NOMO-1 treated with dmso at 0.1 percent for 144 hours (cell line): ENCODE data around the gene CADPS2.
"Not testable (repeated sequence)": the region's sequence is repeated elsewhere in the genome, so short reads cannot be mapped to it uniquely, and the experiment has no call there.

ENCODE experiments used
- DNase-seq: peaks from one replicate; lab custom pipeline; 2025; ENCODE audit not compliant: unreplicated experiment; lab: John Stamatoyannopoulos, UW

The CADPS2 gene

DNA sequence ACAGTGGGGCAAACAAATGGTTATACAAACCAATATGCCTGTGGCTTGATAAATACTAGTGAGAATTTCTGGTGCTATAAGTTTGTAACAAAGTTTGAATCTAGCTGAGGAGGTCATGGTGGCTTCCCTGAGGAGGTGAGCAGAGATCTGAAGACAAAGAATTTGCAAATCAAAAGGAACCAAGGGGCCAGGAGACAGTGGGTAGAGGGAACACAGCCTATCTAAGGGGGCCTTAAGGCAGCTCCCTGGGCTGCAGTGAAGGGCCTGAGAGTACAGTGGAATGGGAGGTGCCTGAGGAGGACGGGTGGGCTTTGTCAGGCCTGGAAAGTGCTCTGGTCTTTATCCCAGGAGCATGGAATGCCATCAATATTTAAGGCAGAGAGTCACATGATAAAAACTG, 209.1 kb downstream of the CADPS2 start:
- DNase-seq: no peak

- no peak for DNase-seq
These were observed 209.8 kb downstream of the CADPS2 start for GRCh38 chr7:122676466-122676865.

DNA sequence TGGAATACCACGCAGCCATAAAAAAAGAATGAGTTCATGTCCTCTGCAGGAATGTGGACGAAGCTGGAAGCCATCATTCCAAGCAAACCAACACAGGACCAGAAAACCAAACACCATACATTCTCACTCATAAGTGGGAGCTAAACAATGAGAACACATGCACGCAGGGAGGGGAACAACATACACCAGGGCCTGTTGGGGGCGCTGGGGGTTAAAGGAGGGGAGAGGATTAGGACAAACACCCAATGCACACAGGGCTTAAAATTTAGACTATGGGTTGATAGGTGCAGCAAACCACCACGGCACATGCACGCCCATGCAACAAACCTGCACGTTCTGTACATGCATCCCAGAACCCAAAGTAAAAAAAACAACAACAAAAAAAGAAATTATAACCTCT, 210.6 kb downstream of the CADPS2 start:
- DNase-seq: no peak

DNA sequence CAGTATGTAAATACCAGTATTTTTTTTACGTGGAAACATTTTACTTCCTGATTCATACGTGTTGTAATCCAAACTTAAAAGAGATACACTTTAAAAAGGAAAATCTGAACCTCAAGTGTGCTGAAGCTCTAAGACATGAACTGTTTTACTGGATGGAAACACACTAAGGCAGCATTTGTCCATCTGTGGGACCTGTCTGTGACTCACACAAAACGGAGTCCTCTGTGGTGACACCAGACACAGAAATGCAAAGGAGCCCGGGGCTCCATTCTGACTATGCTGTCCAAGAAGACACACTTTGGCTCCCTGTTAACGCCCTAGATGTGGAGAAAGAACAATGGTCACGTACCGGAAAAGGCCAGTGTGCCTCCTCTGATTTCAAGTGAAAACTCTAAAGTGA, 211.2 kb downstream of the CADPS2 start:
- DNase-seq: no peak

DNA sequence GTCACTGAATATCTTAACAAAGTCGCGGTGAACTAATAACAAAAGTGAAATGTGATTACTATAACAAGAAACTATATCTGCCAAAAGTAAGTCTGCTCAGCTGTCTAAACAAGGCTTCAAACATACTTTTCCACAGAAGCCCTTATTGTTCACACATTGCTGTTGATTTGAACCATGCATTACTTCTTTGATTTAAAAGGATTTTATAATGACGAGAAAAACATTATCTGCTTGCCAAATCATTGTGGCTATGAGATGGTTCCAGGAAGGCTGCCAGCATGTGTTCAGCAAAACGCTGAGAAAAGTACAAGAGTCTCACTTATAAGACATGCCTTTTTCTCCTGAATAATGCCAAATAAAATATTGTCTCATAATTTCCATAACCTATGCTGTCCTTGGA, 211.8 kb downstream of the CADPS2 start:
- no peak for DNase-seq

- no peak for DNase-seq
These were observed 212.3 kb downstream of the CADPS2 start for GRCh38 chr7:122673951-122674350.

DNA sequence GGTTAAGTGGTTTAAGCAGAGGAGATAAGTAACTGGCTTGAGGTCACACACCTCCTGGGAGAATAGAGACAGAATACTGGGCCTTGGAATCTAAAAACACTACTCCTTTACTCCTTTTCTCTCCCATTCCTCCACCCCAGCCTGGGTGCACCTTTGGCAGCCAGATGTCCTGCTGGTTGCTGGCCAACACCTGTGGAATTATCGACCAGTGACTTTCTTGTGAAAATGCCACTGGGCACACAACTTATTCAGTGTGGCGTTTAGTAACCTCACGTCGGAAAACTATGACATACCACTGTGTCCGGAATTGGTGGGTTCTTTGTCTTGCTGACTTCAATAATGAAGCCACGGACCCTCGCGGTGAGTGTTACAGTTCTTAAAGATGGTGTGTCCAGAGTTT, 213.7 kb downstream of the CADPS2 start:
- DNase-seq: no peak

GRCh38 chr7:122663733-122664132, 222.5 kb downstream of the CADPS2 start:
- DNase-seq: no peak

- no peak for DNase-seq
These were observed 227.4 kb downstream of the CADPS2 start for GRCh38 chr7:122658856-122659255.

DNA sequence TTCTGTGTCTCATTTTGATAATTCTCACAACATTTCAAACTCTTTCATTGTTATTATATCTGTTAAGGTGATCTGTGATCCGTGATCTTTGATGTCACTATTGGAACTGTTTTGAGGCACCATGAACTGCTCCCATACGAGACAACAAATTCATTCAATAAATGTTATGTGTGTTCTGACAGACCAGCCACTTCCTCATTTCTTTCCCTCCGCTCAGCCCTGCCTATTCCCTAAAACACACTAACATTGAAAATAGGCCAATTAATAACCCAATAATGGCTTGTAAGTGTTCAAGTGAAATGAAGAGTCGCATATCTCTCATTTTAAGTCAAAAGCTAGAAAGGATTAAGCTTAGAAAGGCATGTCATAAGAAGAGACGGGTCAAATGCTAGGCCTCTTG, 232.6 kb downstream of the CADPS2 start:
- DNase-seq: no peak

DNA sequence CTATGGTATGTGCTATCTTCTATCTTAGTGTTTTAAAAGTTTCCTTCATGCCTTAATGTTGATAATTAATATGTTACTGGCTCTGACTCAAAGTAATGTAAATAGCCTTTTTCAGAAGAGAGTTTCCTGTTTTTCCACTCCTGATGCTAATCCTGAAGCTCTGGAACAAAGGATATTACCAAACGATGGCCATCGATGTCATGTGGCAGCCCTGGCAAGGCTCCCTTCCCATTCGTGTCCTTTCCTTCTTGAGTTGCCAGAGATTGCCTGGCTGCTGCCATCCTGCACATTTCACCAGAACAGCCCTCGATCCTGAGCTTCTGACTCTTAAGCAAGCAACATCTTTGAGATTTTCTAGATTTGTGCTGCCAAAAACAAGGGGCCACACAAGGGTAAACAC, 233.4 kb downstream of the CADPS2 start:
- no peak for DNase-seq

DNA sequence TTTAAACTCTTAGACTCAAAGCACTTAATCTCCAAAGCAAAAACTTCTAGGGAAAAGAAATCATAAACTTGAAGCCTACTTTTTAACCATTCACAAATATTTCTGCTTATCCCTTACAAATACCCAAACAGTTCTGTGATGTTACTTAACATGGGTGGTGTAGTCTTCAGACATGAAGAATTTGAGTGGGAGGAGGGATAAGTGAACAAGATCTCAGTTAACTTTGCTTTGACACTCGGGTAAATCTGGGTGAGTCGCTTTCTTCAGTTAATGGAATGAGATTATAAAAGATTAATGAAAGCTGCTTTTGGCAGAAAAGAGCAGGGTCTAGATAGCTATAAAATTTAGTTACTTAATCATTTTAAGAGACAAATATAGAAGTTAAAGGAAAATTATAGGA, 234.8 kb downstream of the CADPS2 start:
- DNase-seq: no peak

DNA sequence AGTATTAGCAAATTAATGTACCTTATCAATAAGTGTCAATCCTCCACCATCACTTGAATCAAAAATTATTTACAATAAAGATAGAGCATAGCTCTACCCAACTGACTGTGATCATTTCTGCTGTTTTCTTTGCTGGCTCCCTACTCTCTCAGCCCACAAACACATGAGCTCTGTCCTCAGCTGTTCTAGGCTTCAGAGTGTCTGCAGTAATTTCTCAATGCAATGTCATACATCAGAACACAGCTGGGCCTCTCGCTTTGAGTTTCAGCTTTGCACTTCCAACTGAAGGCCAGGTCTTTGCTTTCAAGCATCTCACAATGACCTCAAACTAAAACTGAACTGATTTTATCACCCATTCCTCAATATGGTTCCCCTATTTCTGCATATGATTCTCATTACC, 243.0 kb downstream of the CADPS2 start:
- DNase-seq: no peak

- no peak for DNase-seq
These were observed 247.8 kb downstream of the CADPS2 start for GRCh38 chr7:122638459-122638858.

- no peak for DNase-seq
These were observed 248.5 kb downstream of the CADPS2 start for GRCh38 chr7:122637784-122638183.

DNA sequence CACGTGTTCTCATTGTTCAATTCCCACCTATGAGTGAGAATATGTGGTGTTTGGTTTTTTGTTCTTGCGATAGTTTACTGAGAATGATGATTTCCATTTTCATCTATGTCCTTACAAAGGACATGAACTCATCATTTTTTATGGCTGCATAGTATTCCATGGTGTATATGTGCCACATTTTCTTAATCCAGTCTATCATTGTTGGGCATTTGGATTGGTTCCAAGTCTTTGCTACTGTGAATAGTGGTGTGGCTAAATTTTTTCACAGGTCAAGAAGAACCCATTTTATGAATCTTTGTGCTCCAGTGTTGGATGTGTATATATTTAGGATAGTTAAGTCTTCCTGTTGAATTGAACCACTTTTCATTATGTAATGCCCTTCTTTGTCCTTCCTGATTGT, 250.8 kb downstream of the CADPS2 start:
- not testable (repeated sequence) for DNase-seq

- DNase-seq: no peak
These were observed 252.8 kb downstream of the CADPS2 start for GRCh38 chr7:122633472-122633871.

DNA sequence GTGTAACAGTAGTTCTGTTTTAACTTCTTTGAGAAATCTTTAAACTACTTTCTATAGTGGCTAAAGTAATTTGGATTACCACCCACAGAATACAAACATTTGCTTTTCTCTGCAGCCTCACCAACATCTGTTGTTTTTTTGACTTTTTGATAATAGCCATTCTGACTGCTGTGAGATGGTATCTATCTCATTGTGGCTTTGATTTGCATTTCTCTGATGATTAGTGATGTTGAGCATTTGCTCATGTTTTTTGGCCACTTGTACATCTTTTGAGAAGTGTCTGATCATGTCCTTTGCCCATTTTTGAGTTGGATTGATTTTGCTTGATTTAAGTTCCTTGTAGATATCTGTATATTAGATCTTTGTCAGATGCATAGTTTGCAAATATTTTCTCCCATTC, 254.0 kb downstream of the CADPS2 start:
- no peak for DNase-seq

DNA sequence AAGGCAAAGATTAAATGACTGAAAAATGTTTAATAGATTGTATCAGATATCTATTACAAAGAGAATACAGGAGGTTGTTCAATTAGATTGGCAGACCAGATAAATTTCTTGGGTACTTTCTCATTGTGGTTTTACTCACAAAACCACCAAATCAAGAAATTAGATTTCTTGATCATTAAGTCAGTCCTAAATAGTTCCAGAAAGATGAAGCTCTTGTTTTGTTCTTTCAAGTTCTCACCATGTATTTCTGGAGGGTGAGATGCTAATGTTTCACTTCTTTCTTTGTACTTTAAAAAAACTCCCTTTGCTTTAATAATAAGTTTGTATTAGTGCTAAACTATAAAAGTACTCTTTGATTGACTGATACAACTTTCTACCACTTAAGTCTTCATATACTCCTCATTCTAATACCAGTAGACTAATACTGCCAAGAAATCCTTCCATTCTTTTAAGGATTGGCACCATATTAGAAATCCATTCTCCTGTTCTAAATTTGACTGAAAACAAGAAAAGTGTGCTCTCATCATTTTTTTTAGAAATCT, 256.8 kb downstream of the CADPS2 start:
- no peak for DNase-seq

DNA sequence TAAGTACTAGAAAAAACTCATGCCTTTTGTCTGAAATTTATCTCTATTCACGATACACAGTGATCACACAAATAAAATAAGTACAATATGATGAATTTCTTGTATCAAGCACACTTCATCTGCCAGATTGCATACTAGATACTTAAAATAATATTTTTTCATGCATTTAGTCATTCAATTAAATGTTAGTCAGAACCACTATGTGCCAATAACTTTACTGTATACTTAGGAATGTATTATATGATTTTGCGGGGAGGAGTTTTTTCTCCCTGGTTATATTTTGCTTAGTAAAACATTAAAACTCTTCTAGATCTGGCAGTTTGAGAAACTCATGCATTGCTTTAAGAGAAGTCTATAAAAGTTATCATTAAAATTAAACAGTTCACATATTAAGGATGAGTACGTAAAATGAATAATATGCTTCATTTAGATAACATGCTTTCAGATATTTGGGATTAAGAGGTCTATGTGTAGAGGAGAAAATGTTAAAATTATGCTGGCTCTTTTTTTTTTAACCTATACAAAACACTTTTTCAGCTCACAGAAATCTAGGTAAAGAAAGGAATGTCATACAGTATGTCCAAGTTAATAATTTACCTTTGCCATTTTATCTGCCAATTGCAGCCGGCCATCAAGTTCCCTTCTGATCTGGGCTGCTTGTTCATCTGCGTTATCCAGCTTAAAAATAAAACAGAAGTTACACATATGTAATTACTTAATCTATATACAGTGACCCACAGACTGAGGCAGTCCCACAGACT, 257.4 kb downstream of the CADPS2 start:
- no peak for DNase-seq

GRCh38 chr7:122626785-122627184, 259.5 kb downstream of the CADPS2 start:
- DNase-seq: no peak

GRCh38 chr7:122622682-122623081, 263.6 kb downstream of the CADPS2 start:
- DNase-seq: no peak

DNA sequence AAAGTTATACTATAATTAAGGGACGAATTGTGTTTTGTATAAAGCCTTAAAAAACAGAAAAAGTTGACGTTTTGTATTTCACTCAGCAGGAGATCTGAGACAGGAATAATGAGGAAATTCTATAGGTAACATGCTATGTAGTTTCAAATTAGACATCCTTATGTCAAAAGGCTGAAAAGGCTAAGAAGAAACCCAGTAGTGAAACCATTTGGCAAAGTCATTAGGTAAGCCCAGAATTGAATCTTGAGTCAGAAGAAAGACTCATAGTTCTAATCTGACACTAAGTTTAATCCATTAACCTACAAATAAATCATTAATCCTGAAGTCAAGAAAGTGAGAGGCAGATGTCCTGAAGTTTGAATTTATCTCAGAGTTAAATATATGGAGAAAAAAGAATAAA, 266.6 kb downstream of the CADPS2 start:
- no peak for DNase-seq
